NCI-H82 treated with DMSO at 0.1 percent for 48 hours (cell line): Measurements from ENCODE around the gene FMN2.
"Not testable (repeated sequence)": the region's sequence is repeated elsewhere in the genome, so short reads cannot be mapped to it uniquely, and the experiment has no call there.

Experiments
- DNase-seq: peaks from one replicate; lab custom pipeline; 2025; ENCODE audit not compliant: unreplicated experiment; lab: John Stamatoyannopoulos, UW

The FMN2 gene

GRCh38 chr1:240134596-240134995, 42.9 kb downstream of the FMN2 start:
- DNase-seq, result no peak

GRCh38 chr1:240136402-240136801, 44.7 kb downstream of the FMN2 start:
- no peak for DNase-seq

GRCh38 chr1:240138867-240139266, 47.2 kb downstream of the FMN2 start:
- DNase-seq, result no peak

GRCh38 chr1:240139511-240139910, 47.8 kb downstream of the FMN2 start:
- no peak for DNase-seq

- no peak for DNase-seq
These were observed 53.4 kb downstream of the FMN2 start for GRCh38 chr1:240145120-240145519.

- no peak for DNase-seq
These were observed 56.6 kb downstream of the FMN2 start for GRCh38 chr1:240148333-240148732.

GRCh38 chr1:240149484-240150094, 57.9 kb downstream of the FMN2 start:
- peak; percentile 19 for DNase-seq

- no peak for DNase-seq
These were observed 59.6 kb downstream of the FMN2 start for GRCh38 chr1:240151136-240151735.

GRCh38 chr1:240152611-240153297, 61.1 kb downstream of the FMN2 start:
- no peak for DNase-seq

GRCh38 chr1:240155605-240156004, 63.9 kb downstream of the FMN2 start:
- no peak for DNase-seq

- no peak for DNase-seq
These were observed 73.1 kb downstream of the FMN2 start for GRCh38 chr1:240164742-240165141.

- no peak for DNase-seq
These were observed 77.5 kb downstream of the FMN2 start for GRCh38 chr1:240169188-240169587.

- peak; percentile 16 for DNase-seq
These were observed 78.6 kb downstream of the FMN2 start for GRCh38 chr1:240170266-240170665.

- DNase-seq, result no peak
These were observed 79.1 kb downstream of the FMN2 start for GRCh38 chr1:240170806-240171205.

- no peak for DNase-seq
These were observed 80.2 kb downstream of the FMN2 start for GRCh38 chr1:240171907-240172306.

GRCh38 chr1:240173836-240174235, 82.2 kb downstream of the FMN2 start:
- no peak for DNase-seq

- DNase-seq, result no peak
These were observed 83.1 kb downstream of the FMN2 start for GRCh38 chr1:240174734-240175133.

- DNase-seq, result no peak
These were observed 86.7 kb downstream of the FMN2 start for GRCh38 chr1:240178366-240178765.

- DNase-seq, result not testable (repeated sequence)
These were observed 93.0 kb downstream of the FMN2 start for GRCh38 chr1:240184682-240185081.

GRCh38 chr1:240188139-240188538, 96.5 kb downstream of the FMN2 start:
- peak; percentile 96 for DNase-seq

GRCh38 chr1:240189386-240189989, 97.8 kb downstream of the FMN2 start:
- DNase-seq, result peak; percentile 44

- peak; percentile 22 for DNase-seq
These were observed 99.3 kb downstream of the FMN2 start for GRCh38 chr1:240190881-240191401.
